ENCODE results near the gene TMEM132A. TPM values are rescaled to one million over a fixed set of nuclear protein-coding genes. Genes with fewer than 3 reads are reported as not detected.
A peak's percentile ranks its signal among the peaks of the same experiment; 100 is the strongest.
"Not testable (repeated sequence)": the region's sequence is repeated elsewhere in the genome, so short reads cannot be mapped to it uniquely, and the experiment has no call there.

TMEM132A gene
- total RNA-seq, 2 donors from 2014 or later: 5.1 to 9.7 TPM

DNA sequence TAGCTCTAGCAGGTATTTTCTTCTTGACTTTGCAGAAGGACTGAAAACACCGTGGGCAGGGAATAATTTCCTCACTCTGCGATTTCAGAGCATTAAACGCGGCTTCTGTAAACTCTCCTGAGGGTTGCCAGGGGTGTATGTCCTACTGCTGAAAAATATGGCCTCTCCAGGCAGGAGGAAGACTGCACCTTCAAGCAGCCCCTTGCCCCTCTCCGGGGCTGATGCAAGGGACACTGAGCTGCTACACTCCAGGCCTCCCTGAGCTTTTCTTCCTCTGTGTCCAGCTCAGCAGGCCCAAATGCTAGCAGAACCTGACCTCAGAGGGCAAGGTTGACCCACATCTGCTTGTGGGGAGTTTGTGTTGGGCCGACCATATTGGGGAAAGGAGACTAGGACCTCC lies 49.4 kb downstream of the TMEM132A start:
- ATAC-seq (no peak), DNase-seq (no peak)
- intact Hi-C loops (cut with DNase I): no loop called here

DNA sequence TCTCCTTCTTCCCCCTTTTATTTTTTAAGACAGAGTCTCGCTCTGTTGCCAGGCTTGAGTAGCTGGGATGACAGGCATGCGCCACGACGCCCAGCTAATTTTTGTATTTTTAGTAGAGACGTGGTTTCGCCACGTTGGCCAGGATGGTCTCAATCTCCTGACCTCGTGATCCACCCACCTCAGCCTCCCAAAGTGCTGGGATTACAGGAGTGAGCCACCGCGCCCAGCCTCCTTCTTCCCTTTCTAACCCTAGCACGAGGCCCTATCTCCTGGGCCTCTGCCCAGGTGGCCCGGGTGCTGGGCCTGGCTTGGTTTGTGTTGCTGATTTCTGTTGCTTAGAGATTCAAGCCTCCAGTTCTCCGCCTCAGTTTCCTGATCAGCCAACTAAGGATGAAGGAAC lies 50.1 kb downstream of the TMEM132A start:
- intact Hi-C loops (cut with DNase I); DNase-seq; ATAC-seq: not testable (repeated sequence)

DNA sequence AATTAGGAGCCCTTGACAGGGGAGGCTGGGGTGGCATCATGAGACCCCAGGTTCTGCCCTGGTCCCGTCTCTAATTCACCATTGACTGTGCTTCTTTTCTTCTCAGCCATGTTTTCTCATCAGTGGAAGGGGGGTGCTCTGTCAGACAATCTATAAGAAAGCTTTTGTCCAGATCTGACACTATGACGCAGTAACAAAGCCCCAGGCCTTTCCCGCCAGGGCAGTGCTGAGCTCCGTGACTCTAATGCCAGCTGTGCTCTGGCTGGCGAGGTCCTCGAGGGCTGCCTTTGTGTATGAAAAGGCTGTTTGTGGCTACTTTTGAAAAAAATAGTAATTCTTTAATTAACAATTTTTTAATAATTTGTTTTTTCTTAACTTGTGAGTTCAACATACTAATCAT lies 50.5 kb downstream of the TMEM132A start:
- DNase-seq: no peak
- intact Hi-C loops (cut with DNase I): no loop called here
- ATAC-seq: no peak

DNA sequence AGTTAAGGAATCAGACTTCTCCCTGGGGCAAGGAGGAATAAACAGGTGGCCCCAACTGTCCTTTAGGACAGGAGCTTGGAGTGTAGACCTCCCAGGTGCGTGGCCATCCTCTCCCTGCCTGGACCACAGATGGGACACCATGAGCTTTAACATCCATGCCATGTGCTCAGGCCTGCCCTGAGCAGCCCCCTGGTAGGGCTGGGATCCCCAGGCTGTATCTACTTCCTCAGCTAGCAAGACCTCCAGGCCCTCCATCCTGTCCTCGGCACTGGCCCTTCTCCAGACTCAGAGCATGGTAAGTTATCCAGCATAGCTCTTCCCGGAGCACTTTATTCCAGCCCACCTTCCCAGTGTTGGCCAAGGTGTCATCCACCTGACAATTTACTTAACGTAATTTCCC lies 53.0 kb downstream of the TMEM132A start:
- ATAC-seq: no peak
- intact Hi-C loops (cut with DNase I): no loop called here
- DNase-seq: no peak

DNA sequence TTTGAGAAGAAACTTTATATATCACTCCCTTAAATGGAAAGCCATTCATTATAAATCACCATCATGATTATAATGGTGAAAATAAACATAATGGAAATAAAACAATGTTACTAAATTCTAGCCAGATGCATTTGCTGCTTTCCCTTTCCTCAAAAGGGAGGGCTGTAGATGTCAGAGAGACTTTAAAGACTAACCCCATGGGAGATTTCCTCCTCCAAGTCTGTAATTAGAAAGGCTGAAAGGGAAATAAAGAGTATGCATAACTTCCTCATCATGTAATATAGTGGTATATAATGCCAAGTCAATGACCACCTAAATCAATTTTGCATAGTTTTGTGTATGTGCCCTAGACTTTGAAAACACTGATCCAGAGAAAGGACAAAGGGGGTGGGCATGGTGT lies 53.6 kb downstream of the TMEM132A start:
- ATAC-seq: no peak
- DNase-seq: no peak
- intact Hi-C loops (cut with DNase I): no loop called here

DNA sequence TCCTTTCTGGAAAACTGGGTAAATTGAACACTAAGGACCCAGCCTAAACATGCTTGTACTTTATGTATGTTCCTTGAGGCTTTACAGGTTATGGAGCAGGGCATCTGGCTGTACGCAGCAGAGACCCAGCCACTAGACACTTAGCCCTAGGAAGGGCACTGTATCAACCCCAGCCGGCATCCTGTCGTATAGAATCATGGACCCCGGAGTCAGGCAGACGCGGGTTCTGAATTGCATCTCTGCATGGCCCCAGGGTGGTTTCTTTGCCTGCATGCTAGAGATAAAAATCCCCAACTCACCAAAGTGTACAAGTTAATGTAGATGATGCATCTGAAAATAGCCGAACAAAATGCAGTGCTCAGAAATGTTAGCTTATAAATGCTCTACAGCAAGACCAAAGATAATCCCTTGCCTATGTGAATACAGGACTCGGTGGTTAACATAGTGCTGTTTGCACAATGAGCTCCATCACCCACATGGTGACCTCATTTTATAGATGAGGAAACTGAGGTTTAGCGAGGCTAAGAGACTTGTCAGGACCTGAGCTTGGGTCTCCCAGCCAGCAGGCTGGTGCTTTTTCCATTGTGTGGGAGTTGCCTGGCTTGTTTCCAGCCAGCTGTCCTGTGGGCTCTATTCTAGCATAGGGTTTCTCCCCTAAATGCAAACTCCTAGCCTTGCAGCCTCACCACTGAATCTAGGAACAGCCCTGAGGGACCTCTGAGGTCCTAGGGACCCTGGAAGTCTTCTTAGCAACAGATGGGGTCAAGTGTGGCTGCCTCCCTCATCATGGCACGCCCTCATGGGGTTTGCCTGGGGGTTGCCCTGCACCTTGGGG lies 54.5 kb downstream of the TMEM132A start:
- no peak for ATAC-seq
- intact Hi-C loops (cut with DNase I): no loop called here
- no peak for DNase-seq

DNA sequence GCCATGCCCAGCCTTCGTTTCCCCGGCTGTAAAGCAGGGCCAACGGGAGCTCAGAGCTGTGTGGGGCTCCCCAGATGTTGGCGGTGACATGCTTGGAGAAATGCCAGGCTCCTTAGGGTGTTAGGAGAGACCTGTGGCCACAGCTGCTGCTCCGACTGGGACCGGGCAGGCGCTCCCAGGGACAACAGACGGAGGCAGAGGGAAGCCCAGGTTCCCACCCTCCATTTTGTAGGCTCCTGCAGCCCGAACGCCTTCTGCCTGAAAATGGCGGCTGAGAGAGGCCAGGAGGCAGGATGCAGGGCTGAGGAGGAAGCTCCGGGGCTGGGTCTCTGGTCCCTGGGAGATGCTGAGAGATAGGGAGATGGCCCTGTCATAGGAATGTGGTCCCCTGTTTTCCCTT lies 57.3 kb downstream of the TMEM132A start:
- ATAC-seq (no peak), DNase-seq (no peak)
- intact Hi-C loops (cut with DNase I): no loop called here

DNA sequence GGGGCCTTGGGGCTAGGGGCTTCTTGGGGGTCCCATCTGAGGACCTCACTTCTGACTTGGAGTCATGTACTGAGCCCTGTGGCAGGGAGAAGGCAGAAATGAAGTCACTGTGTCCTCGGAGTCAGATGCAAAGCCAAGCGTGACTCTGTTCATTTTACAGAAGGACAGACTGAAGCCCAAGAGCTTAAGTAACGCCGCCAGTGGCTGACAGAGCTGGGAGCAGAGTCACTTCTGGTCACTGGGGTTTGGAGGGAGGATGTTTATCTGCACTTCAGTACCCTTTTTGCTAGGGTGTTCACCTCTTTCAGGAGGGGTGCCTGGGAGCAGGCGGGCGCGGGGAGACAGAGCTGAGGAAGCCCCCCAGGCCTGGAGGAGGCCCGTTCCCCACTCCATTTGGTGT lies 57.9 kb downstream of the TMEM132A start:
- DNase-seq: no peak
- intact Hi-C loops (cut with DNase I): no loop called here
- ATAC-seq: no peak

DNA sequence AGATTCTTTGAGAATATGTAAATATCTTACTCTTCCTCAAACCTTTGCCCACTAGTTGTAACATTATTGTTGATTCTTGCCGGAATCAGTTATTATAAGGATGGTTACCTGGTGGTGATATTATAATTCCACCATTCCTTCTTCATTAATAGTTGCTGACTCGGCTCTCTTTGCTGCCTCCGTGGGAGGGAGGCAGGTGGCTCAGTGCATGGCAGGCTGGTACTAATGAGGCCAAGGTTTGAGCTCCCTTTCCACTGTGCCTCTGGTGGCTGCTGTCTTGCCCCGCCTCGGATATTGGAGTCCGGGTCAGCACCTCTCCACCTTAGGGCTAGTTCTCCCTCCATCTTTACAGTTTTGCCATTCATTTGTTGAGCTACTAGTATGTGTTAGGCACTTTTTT lies 59.9 kb downstream of the TMEM132A start:
- DNase-seq: no peak
- intact Hi-C loops (cut with DNase I): no loop called here
- no peak for ATAC-seq

DNA sequence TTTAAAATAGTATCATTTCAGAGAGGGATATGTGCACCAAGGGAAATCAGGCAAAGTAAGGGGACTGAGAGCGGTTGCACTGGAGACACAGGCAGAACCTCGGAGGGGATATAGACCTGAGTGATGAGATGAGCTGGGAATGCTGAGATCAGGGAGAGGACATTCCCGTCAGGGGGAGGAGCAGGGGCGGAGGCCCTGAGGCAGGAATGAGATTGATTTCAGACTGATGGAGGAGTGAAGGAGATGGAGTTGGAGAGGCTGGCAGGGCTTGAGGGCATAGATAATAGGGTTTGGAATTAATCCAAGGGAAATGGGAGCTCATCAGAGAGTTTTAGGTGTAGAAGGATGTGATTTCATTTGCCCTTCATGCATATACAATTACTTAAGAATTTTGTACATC lies 60.4 kb downstream of the TMEM132A start:
- intact Hi-C loops (cut with DNase I): no loop called here
- peak in 1 of 2 donors; percentile 57 for ATAC-seq
- no peak for DNase-seq

DNA sequence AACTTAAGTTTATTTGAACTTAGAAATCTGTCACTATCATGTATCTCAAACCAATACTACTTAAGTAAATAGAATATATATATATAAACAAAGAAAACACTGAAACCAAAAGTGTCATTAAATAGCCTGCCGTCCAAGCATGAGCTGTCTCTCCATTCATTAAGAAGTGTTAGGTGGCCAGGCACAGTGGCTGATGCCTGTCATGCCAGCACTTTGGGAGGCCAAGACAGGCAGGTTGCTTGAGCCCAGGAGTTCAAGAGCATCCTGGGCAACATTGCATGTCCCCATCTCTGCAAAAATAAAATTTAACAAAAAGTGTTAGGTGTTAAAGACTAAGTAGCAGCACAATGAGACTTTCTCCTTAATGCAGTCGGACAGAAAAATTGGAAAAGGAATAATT lies 61.2 kb downstream of the TMEM132A start:
- intact Hi-C loops (cut with DNase I): no loop called here
- no peak for DNase-seq
- ATAC-seq: no peak

DNA sequence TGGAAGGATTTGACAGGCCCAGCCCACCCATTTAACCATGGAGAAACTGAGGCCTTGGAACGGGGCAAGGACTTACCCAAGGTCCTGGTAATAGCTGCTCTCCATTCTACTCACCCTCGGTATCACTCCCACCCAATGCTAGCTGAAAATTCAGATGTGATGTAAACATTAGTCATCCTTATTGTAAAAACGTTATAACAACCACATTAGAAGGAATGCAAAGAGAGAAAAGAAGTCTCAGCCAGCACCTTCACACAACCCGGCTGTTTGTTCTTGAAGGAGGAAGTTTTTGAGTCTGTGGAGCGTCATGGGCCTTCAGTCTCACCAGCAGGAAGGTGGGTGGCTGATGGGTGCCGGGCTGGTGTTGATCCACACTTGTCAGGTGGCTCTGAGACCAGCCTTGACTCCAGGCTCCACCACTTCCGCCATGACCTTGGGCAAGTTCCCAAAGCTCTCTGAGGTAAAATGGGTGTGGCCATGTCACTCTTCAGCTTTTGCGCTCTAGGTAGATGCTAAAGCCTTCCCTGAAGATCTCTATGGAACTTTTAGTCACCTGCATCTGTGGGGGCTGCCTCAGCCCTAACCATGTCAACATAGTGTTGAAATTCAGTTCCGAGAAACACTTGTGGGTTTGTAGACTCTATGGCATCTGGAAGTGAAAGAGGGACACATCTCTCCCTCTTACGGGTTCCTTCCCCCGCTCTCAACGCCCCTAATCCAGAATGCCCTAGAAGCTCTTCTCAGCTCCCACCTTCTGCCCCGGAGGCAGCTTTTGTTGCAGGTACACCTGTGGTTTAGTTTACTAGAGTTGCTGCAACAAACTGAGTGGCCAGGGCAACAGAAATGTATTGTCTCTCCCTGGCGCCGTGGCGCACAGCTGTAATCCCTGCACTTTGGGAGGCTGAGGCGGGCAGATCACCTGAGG lies 62.0 kb downstream of the TMEM132A start:
- intact Hi-C loops (cut with DNase I): no loop called here
- peak; percentile 37 to 72 for ATAC-seq
- no peak for DNase-seq

Other genes starting within 250 kb of the TMEM132A start
- not detected for gene MS4A8, start 224.8 kb upstream of the TMEM132A start, total RNA-seq
- not detected for gene MS4A18, start 199.7 kb upstream of the TMEM132A start, total RNA-seq
- gene MS4A15, start 167.6 kb upstream of the TMEM132A start, total RNA-seq: not detected
- gene MS4A10, start 139.1 kb upstream of the TMEM132A start, total RNA-seq: not detected
- gene CCDC86, start 82.3 kb upstream of the TMEM132A start, total RNA-seq: 10 to 100 TPM in 1 of 2 donors, 1 to 10 TPM in 1; 8.7 to 19.2 TPM
- gene PTGDR2, start 68.5 kb upstream of the TMEM132A start, total RNA-seq: under 1 TPM in 1 of 2 donors, not detected in 1; 0.27 TPM
- gene ZP1, start 56.9 kb upstream of the TMEM132A start, total RNA-seq: not detected
- gene PRPF19, start 17.9 kb upstream of the TMEM132A start, total RNA-seq: 10 to 100 TPM; 40.3 to 42.3 TPM
- gene TMEM109, start 10.3 kb upstream of the TMEM132A start, total RNA-seq: 100 to 1,000 TPM in 1 of 2 donors, 10 to 100 TPM in 1; 98.1 to 109 TPM
- gene SLC15A3, start 27.7 kb downstream of the TMEM132A start, total RNA-seq: 10 to 100 TPM; 24.8 to 30.6 TPM
- 1 to 10 TPM in 1 of 2 donors, under 1 TPM in 1; 0.65 to 1.2 TPM for gene CD6, start 47.2 kb downstream of the TMEM132A start, total RNA-seq
- under 1 TPM; 0.37 to 0.94 TPM for gene CD5, start 178.0 kb downstream of the TMEM132A start, total RNA-seq
- 10 to 100 TPM; 18.6 to 23.1 TPM for gene VPS37C, start 237.0 kb downstream of the TMEM132A start, total RNA-seq